ENCODE data around the gene RAD51B. TPM values are rescaled to one million over a fixed set of nuclear protein-coding genes. Genes with fewer than 3 reads are reported as not detected.

Gene RAD51B
- total RNA-seq, 2 donors from 2014 or later: 22.8 to 33.8 TPM

GRCh38 chr14:68471964-68472508 is 652.5 kb downstream of the RAD51B start:
- Histone ChIP-seq H3K4me1 (ENCODE audit: control insufficient read depth, insufficient read depth, low read length) (peaks cover 20% of the 10 kb centered on the region), H3K27ac (ENCODE audit: low read depth, low read length) (peak overlapping the region; percentile 93), H3K27me3 (ENCODE audit: control insufficient read depth, insufficient read depth, low read length, poor library complexity, severe bottlenecking) (no peaks in the 10 kb centered on the region), H3K4me3 (ENCODE audit: low read length) (no peak overlapping the region), H3K36me3 (ENCODE audit: control insufficient read depth, insufficient read depth, low read length) (no peaks in the 10 kb centered on the region), H3K9ac (ENCODE audit: extremely low read depth, low read length, poor library complexity, severe bottlenecking) (no peak overlapping the region), H3K9me3 (ENCODE audit: control insufficient read depth, low read length) (no peaks in the 10 kb centered on the region)
- WGBS, 2 experiments (ENCODE audit: insufficient coverage in 1 of 2, insufficient read length in 1 of 2): 87 to 93% methylated on average over 2 to 4 of the region's 4 CpGs
- Mint-ChIP-seq H3K4me3 (no peak overlapping the region), H3K9me3 (no peaks in the 10 kb centered on the region), H3K27me3 (ENCODE audit: insufficient read depth) (peaks cover 10% of the 10 kb centered on the region), H3K27ac (peak overlapping the region; percentile 77), H3K36me3 (ENCODE audit: low read depth) (no peaks in the 10 kb centered on the region), H3K4me1 (peaks cover 64% of the 10 kb centered on the region)
- TF ChIP-seq CTCF (conservative IDR thresholded peaks at IDR 0.05): no peak
- DNase-seq: no peak

DNA sequence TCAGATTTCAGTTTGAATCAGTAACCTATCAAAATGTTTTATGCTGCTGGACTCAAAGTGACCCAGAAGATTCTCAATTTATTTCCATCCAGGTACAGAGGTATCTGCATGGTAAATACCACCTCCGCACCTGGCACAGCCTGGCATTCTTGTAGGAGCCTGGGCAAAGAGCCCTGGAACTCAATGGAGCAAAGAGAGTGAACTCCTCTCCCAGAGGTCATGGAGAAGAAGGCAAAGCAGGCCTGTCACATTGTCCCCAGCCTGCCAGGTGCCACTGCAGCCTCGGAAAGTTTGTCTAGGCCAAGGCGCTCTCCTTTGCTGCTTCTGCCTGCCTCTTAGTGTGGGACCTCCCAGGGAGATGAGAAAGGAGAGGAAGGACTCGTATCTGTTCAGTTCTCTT is 653.5 kb downstream of the RAD51B start:
- peaks cover 22% of the 10 kb centered on the region for H3K4me1 ChIP-seq (ENCODE audit: control insufficient read depth, insufficient read depth, low read length)
- Mint-ChIP-seq H3K27ac (no peak overlapping the region), H3K9me3 (no peaks in the 10 kb centered on the region), H3K4me3 (no peak overlapping the region), H3K36me3 (ENCODE audit: low read depth) (no peaks in the 10 kb centered on the region), H3K27me3 (ENCODE audit: insufficient read depth) (peaks cover 10% of the 10 kb centered on the region), H3K4me1 (peaks cover 72% of the 10 kb centered on the region)
- H3K27ac ChIP-seq (ENCODE audit: low read depth, low read length): no peak overlapping the region
- H3K27me3 ChIP-seq (ENCODE audit: control insufficient read depth, insufficient read depth, low read length, poor library complexity, severe bottlenecking): no peaks in the 10 kb centered on the region
- no peak overlapping the region for H3K9ac ChIP-seq (ENCODE audit: extremely low read depth, low read length, poor library complexity, severe bottlenecking)
- no peaks in the 10 kb centered on the region for H3K36me3 ChIP-seq (ENCODE audit: control insufficient read depth, insufficient read depth, low read length)
- no peak for DNase-seq
- no peak overlapping the region for H3K4me3 ChIP-seq (ENCODE audit: low read length)
- 83 to 91% methylated on average over 2 to 3 of the region's 4 CpGs for WGBS, 2 experiments (ENCODE audit: insufficient coverage in 1 of 2, insufficient read length in 1 of 2)
- no peaks in the 10 kb centered on the region for H3K9me3 ChIP-seq (ENCODE audit: control insufficient read depth, low read length)
- TF ChIP-seq CTCF (conservative IDR thresholded peaks at IDR 0.05): no peak

DNA sequence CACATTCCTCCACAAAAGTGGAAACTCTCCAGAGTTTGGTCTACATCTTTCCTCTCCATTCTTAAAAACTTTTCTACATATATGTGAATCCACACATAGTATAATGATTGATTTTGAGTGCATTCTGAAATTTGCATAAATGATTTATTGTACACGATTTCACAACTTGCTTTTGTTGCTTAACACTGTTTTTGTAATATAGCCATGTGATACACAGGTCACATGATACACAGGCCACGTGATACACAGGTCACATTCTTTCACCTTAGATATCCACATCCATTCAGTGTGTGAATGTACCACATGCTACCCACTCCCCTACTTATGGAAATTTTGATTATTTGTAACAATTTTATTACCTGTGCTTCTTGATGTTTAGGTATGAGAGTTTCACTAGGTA is 654.2 kb downstream of the RAD51B start:
- Mint-ChIP-seq H3K4me3 (no peak overlapping the region), H3K9me3 (no peaks in the 10 kb centered on the region), H3K27me3 (ENCODE audit: insufficient read depth) (peaks cover 10% of the 10 kb centered on the region), H3K4me1 (peaks cover 71% of the 10 kb centered on the region), H3K27ac (no peak overlapping the region), H3K36me3 (ENCODE audit: low read depth) (no peaks in the 10 kb centered on the region)
- no peak for TF ChIP-seq CTCF (conservative IDR thresholded peaks at IDR 0.05)
- H3K9ac ChIP-seq (ENCODE audit: extremely low read depth, low read length, poor library complexity, severe bottlenecking): no peak overlapping the region
- H3K9me3 ChIP-seq (ENCODE audit: control insufficient read depth, low read length): no peaks in the 10 kb centered on the region
- peaks cover 15% of the 10 kb centered on the region for H3K4me1 ChIP-seq (ENCODE audit: control insufficient read depth, insufficient read depth, low read length)
- no peak overlapping the region for H3K27ac ChIP-seq (ENCODE audit: low read depth, low read length)
- no peaks in the 10 kb centered on the region for H3K27me3 ChIP-seq (ENCODE audit: control insufficient read depth, insufficient read depth, low read length, poor library complexity, severe bottlenecking)
- no peak overlapping the region for H3K4me3 ChIP-seq (ENCODE audit: low read length)
- H3K36me3 ChIP-seq (ENCODE audit: control insufficient read depth, insufficient read depth, low read length): no peaks in the 10 kb centered on the region
- DNase-seq: no peak
- 87% methylated on average over 2 of the region's 2 CpGs; no CpG with 5 or more reads in 1 of the 2 experiments for WGBS, 2 experiments (ENCODE audit: insufficient coverage in 1 of 2, insufficient read length in 1 of 2)

Measured in endodermal cell (in vitro differentiated cells).